ENCODE results near the gene PTPRK.
A peak's percentile ranks its signal among the peaks of the same experiment; 100 is the strongest.

PTPRK gene

DNA sequence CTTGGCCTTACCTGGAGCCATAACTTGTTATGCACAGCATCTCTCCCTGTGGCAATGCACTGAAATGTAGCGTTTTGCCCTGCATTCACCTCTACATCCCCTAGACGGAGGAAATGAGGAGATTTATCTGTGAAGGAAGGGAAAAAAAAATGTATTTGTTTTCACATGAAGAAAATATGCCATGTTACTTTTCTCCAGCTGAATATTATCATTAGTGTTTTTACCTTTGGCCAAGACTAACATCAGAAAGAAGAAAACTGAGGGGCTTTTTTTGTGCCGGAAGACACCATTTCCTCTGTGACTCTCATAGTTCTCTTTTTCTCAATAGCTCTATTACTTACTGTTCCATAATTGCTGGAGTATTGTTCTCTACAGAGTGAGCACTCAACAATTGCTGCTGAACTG, 280.4 kb downstream of the PTPRK start:
- Mint-ChIP-seq H3K36me3 (ENCODE audit: low read depth) (peaks cover 4% of the 10 kb centered on the region), H3K4me3 (no peak overlapping the region), H3K4me1 (peaks cover 11% of the 10 kb centered on the region), H3K9me3 (no peaks in the 10 kb centered on the region), H3K27me3 (ENCODE audit: low read depth) (no peaks in the 10 kb centered on the region), H3K27ac (peak overlapping the region; percentile 22 to 64 (median 42))
- TF ChIP-seq, protein P1, sequence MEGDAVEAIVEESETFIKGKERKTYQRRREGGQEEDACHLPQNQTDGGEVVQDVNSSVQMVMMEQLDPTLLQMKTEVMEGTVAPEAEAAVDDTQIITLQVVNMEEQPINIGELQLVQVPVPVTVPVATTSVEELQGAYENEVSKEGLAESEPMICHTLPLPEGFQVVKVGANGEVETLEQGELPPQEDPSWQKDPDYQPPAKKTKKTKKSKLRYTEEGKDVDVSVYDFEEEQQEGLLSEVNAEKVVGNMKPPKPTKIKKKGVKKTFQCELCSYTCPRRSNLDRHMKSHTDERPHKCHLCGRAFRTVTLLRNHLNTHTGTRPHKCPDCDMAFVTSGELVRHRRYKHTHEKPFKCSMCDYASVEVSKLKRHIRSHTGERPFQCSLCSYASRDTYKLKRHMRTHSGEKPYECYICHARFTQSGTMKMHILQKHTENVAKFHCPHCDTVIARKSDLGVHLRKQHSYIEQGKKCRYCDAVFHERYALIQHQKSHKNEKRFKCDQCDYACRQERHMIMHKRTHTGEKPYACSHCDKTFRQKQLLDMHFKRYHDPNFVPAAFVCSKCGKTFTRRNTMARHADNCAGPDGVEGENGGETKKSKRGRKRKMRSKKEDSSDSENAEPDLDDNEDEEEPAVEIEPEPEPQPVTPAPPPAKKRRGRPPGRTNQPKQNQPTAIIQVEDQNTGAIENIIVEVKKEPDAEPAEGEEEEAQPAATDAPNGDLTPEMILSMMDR (IDR thresholded peaks at IDR 0.05; ENCODE audit: unreplicated experiment in 3 of 3) = no peak

DNA sequence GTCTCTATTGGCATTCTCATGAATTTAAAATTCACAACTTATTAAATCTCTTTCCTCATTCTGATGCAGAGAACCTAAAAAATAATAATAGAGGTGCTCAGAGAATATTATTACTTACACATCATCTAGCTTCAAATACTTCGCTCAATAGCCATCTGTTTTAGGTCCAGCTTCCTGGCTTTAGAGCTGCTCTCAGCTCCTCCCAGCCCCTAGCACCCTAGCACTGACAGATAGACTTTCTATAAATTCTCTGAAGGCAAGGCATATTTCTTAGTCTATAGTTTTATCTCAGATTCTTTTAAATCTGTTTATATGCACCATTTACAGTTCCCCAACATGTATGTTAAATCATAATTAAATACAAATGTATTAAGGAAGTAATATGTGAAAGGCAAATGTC, 281.3 kb downstream of the PTPRK start:
- no peaks in the 10 kb centered on the region for H3K9me3 Mint-ChIP-seq
- peak overlapping the region in 1 of 3 experiments; percentile 56 for H3K27ac Mint-ChIP-seq
- peaks cover 8% of the 10 kb centered on the region for H3K36me3 Mint-ChIP-seq (ENCODE audit: low read depth)
- H3K27me3 Mint-ChIP-seq (ENCODE audit: low read depth) = no peaks in the 10 kb centered on the region
- TF ChIP-seq, protein P1 (IDR thresholded peaks at IDR 0.05; ENCODE audit: unreplicated experiment in 3 of 3) = no peak
- peaks cover 11% of the 10 kb centered on the region for H3K4me1 Mint-ChIP-seq
- H3K4me3 Mint-ChIP-seq = no peak overlapping the region

DNA sequence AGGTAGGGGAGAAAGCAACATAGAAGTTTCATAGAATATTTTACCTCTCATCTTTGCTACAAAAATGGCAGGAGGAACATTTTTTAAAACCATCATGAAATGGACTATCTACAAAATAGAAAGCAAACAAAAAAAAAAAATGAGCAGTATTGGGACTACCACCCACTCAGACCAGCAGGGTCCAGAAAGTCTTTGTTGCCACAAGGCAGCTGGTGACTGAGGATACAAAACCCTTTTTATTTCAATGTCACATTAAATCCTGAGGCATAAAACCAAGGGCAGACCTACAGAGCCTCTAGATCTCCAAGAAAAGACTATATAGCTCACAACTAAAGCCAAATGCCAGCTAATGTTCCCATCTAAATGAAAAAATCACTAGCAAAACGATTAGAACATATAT, 282.2 kb downstream of the PTPRK start:
- H3K36me3 Mint-ChIP-seq (ENCODE audit: low read depth) = peaks cover 9% of the 10 kb centered on the region
- H3K4me1 Mint-ChIP-seq = peaks cover 11% of the 10 kb centered on the region
- H3K27me3 Mint-ChIP-seq (ENCODE audit: low read depth) = no peaks in the 10 kb centered on the region
- TF ChIP-seq, protein P1 (IDR thresholded peaks at IDR 0.05; ENCODE audit: unreplicated experiment in 3 of 3) = no peak
- no peak overlapping the region for H3K4me3 Mint-ChIP-seq
- H3K9me3 Mint-ChIP-seq = no peaks in the 10 kb centered on the region
- H3K27ac Mint-ChIP-seq = no peak overlapping the region

DNA sequence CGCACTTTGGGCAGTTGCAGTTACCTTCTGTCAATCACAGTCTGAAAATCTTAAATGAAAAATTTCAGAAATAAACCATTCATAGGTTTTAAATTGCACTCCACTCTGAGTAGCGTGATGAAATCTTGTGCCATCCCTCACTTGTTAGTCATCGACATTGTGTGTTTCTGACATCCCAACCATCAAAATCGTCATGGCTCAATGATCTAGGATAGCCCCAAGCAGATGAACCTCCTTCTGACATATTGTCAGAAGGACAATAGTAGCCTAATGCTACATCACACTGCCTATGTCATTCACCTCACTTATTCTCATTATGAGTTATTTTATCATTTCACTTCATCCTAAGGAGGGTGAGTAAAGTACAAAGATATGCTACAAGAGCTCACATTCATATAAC, 284.8 kb downstream of the PTPRK start:
- no peak overlapping the region for H3K4me3 Mint-ChIP-seq
- H3K9me3 Mint-ChIP-seq = no peaks in the 10 kb centered on the region
- H3K4me1 Mint-ChIP-seq = peaks cover 6% of the 10 kb centered on the region
- TF ChIP-seq, protein P1 (IDR thresholded peaks at IDR 0.05; ENCODE audit: unreplicated experiment in 3 of 3) = no peak
- peaks cover 13% of the 10 kb centered on the region for H3K36me3 Mint-ChIP-seq (ENCODE audit: low read depth)
- no peaks in the 10 kb centered on the region for H3K27me3 Mint-ChIP-seq (ENCODE audit: low read depth)
- H3K27ac Mint-ChIP-seq = no peak overlapping the region

DNA sequence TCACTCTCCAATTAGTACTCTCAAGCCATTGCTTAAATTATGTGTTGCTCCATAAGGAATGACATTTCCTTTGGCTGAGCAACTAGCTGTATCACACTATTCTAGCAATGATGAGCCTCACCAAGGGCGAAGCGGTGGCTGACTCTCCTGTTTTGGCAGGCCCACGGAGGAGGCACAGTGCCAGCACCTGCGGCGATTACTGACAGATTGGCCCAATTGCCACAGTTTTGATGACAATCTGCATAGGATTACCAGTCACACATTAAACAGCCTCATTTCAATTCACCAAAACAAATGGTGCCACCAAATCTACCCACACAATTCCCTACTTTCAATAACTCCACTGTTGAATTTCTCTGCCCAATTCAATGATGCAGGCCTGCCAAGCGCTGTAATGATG, 286.9 kb downstream of the PTPRK start:
- Mint-ChIP-seq H3K27ac (no peak overlapping the region), H3K9me3 (no peaks in the 10 kb centered on the region), H3K27me3 (ENCODE audit: low read depth) (no peaks in the 10 kb centered on the region), H3K36me3 (ENCODE audit: low read depth) (peaks cover 13% of the 10 kb centered on the region), H3K4me3 (no peak overlapping the region), H3K4me1 (no peaks in the 10 kb centered on the region)
- TF ChIP-seq, protein P1 (IDR thresholded peaks at IDR 0.05; ENCODE audit: unreplicated experiment in 3 of 3) = no peak

DNA sequence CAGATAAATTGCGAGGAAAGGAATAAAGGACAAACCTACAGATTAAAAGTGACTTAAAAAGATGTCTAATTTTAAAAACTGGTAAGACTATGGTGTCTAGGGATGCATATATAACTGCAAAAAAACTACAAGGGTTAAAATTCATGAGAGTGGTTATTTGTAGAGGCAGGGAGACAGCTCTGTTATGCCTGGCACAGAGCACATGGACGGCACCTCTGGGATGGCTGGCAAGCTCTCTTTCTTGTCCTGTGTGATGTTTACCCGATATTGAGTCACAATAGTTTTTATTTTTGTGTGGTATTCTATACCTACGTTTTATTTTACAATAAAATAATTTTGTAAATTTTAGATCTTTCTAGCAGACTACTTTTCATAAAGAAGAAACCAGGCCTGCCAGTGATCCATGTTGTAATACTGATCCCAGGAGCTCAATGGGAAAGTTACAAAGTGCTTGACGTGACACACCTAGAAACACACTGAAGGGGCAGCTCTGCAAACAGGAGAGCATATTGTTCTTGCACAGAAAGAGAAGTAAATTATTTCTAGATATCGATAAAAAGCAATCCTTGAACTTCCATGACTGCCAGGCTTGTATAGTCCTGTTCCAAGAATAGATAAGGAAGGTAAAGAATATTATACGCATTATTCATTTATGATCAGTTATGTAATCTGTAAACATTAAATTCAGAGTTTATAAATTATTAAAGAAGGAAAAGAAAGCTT, 290.0 kb downstream of the PTPRK start:
- TF ChIP-seq, protein P1 (IDR thresholded peaks at IDR 0.05; ENCODE audit: unreplicated experiment in 3 of 3) = no peak
- Mint-ChIP-seq H3K4me1 (no peaks in the 10 kb centered on the region), H3K36me3 (ENCODE audit: low read depth) (peaks cover 17% of the 10 kb centered on the region), H3K27ac (no peak overlapping the region), H3K27me3 (ENCODE audit: low read depth) (no peaks in the 10 kb centered on the region), H3K9me3 (no peaks in the 10 kb centered on the region), H3K4me3 (no peak overlapping the region)

Measured in nephron (organoid).